Skeletal muscle satellite cell (primary cell): ENCODE measurements around the gene PTMS. TPM values are rescaled to one million over a fixed set of nuclear protein-coding genes. Genes with fewer than 3 reads are reported as not detected.

Experiments
- H3K27me3 ChIP-seq: 2 replicates; pipeline ENCODE4 v1.7.0; 2013; ENCODE audit warnings: low read length; ENCODE audit not compliant: control insufficient read depth, insufficient read depth
- H3K36me3 ChIP-seq: 2 replicates; pipeline ENCODE4 v1.7.0; 2013; ENCODE audit warnings: mild to moderate bottlenecking, control low read depth, low read length; ENCODE audit not compliant: insufficient read depth
- H3K4me1 ChIP-seq: 2 replicates; pipeline ENCODE4 v1.7.0; 2013; ENCODE audit warnings: low read length; ENCODE audit not compliant: control insufficient read depth, insufficient read depth
- H3K4me2 ChIP-seq: 2 replicates; pipeline ENCODE4 v1.7.0; 2013; ENCODE audit warnings: mild to moderate bottlenecking, low read length
- H3K4me3 ChIP-seq: 2 replicates; pipeline ENCODE4 v1.7.0; 2013; ENCODE audit warnings: low read length
- H3K9ac ChIP-seq: 2 replicates; pipeline ENCODE4 v1.7.0; 2013; ENCODE audit warnings: mild to moderate bottlenecking, low read depth, low read length, moderate library complexity
- H3K9me3 ChIP-seq: replicated peaks from 2 replicates; pipeline ENCODE4 v1.7.0; 2013; ENCODE audit warnings: mild to moderate bottlenecking, control low read depth, low read length
- total RNA-seq: library from RNA; depleted of rRNA; stranded (reverse); fragments of >200 nt; gene quantifications from 2 replicates; pipeline ENCODE4 v1.2.3, GENCODE V29; 2012; rRNA removed

Gene PTMS
- total RNA-seq = 50.5 and 63.9 TPM in 2 replicates

GRCh38 chr12:6765634-6766581 lies at the start of gene PTMS:
Gene PTMS, plus strand, starts transcription at chr12:6766363. Its CDS starts 343 bp downstream, at chr12:6766706.
- H3K4me2 ChIP-seq = peak within 1 kb of the TSS; percentile 93
- H3K4me1 ChIP-seq = peaks cover 45% of the 10 kb centered on the region
- no peaks in the 10 kb centered on the region for H3K9me3 ChIP-seq
- no peaks in the 10 kb centered on the region for H3K27me3 ChIP-seq
- H3K4me3 ChIP-seq = peak within 1 kb of the TSS; percentile 98
- peaks cover 15% of the 10 kb centered on the region for H3K36me3 ChIP-seq
- H3K9ac ChIP-seq = peak within 1 kb of the TSS; percentile 86

GRCh38 chr12:6716874-6717437 lies 49.2 kb upstream of the PTMS start:
- H3K9me3 ChIP-seq = no peaks in the 10 kb centered on the region

GRCh38 chr12:6722863-6723262 lies 43.3 kb upstream of the PTMS start:
- Histone ChIP-seq H3K9me3 (no peaks in the 10 kb centered on the region), H3K36me3 (peaks cover 5% of the 10 kb centered on the region), H3K4me1 (peaks cover 16% of the 10 kb centered on the region), H3K4me2 (peak overlapping the region; percentile 88), H3K9ac (no peak overlapping the region), H3K27me3 (no peaks in the 10 kb centered on the region), H3K4me3 (no peak overlapping the region)

More at GRCh38 chr12:6716874-6717437, 49.2 kb upstream of the PTMS start:
- Histone ChIP-seq H3K36me3 (no peaks in the 10 kb centered on the region), H3K27me3 (no peaks in the 10 kb centered on the region), H3K4me2 (no peak overlapping the region), H3K4me1 (no peaks in the 10 kb centered on the region), H3K4me3 (no peak overlapping the region), H3K9ac (no peak overlapping the region)

- H3K36me3 ChIP-seq = peaks cover 14% of the 10 kb centered on the region
- no peaks in the 10 kb centered on the region for H3K9me3 ChIP-seq
- H3K4me3 ChIP-seq = peak within 1 kb of the TSS; percentile 80
- peaks cover 16% of the 10 kb centered on the region for H3K4me1 ChIP-seq
- peak within 1 kb of the TSS; percentile 87 for H3K9ac ChIP-seq
- H3K4me2 ChIP-seq = peak within 1 kb of the TSS; percentile 88
- no peaks in the 10 kb centered on the region for H3K27me3 ChIP-seq
Observed at GRCh38 chr12:6723607-6724408, 42.4 kb upstream of the PTMS start, which contains the start of gene COPS7A. Gene COPS7A, plus strand, starts transcription at chr12:6724046. Its CDS starts 611 bp downstream, at chr12:6724657.

GRCh38 chr12:6724409-6724797 lies 41.8 kb upstream of the PTMS start:
- peak overlapping the region; percentile 80 for H3K4me3 ChIP-seq
- H3K27me3 ChIP-seq = no peaks in the 10 kb centered on the region
- H3K9ac ChIP-seq = peak overlapping the region; percentile 87
- H3K9me3 ChIP-seq = no peaks in the 10 kb centered on the region
- peaks cover 16% of the 10 kb centered on the region for H3K4me1 ChIP-seq
- H3K4me2 ChIP-seq = peak overlapping the region; percentile 88
- peaks cover 20% of the 10 kb centered on the region for H3K36me3 ChIP-seq

GRCh38 chr12:6725350-6725749 lies 40.8 kb upstream of the PTMS start:
- Histone ChIP-seq H3K4me3 (no peak overlapping the region), H3K36me3 (peaks cover 29% of the 10 kb centered on the region), H3K27me3 (no peaks in the 10 kb centered on the region), H3K4me2 (peak overlapping the region; percentile 88), H3K4me1 (peaks cover 16% of the 10 kb centered on the region), H3K9ac (no peak overlapping the region), H3K9me3 (no peaks in the 10 kb centered on the region)

GRCh38 chr12:6729186-6729585 lies 37.0 kb upstream of the PTMS start:
- Histone ChIP-seq H3K4me1 (peaks cover 8% of the 10 kb centered on the region), H3K9ac (no peak overlapping the region), H3K9me3 (no peaks in the 10 kb centered on the region), H3K27me3 (no peaks in the 10 kb centered on the region), H3K4me2 (no peak overlapping the region), H3K36me3 (peaks cover 41% of the 10 kb centered on the region), H3K4me3 (no peak overlapping the region)

GRCh38 chr12:6730169-6730568 lies 36.0 kb upstream of the PTMS start:
- Histone ChIP-seq H3K27me3 (no peaks in the 10 kb centered on the region), H3K36me3 (peaks cover 44% of the 10 kb centered on the region), H3K4me2 (no peak overlapping the region), H3K4me3 (no peak overlapping the region), H3K9me3 (no peaks in the 10 kb centered on the region), H3K4me1 (no peaks in the 10 kb centered on the region), H3K9ac (no peak overlapping the region)

- Histone ChIP-seq H3K9ac (no peak overlapping the region), H3K27me3 (no peaks in the 10 kb centered on the region), H3K9me3 (no peaks in the 10 kb centered on the region), H3K36me3 (peaks cover 22% of the 10 kb centered on the region), H3K4me1 (peaks cover 11% of the 10 kb centered on the region), H3K4me2 (no peak overlapping the region), H3K4me3 (no peak overlapping the region)
Observed at GRCh38 chr12:6734506-6735387, 31.4 kb upstream of the PTMS start.

- no peaks in the 10 kb centered on the region for H3K9me3 ChIP-seq
- H3K4me3 ChIP-seq = no peak overlapping the region
- no peak overlapping the region for H3K9ac ChIP-seq
- H3K27me3 ChIP-seq = no peaks in the 10 kb centered on the region
- peaks cover 11% of the 10 kb centered on the region for H3K4me1 ChIP-seq
- H3K36me3 ChIP-seq = peaks cover 14% of the 10 kb centered on the region
- peak overlapping the region; percentile 61 for H3K4me2 ChIP-seq
Observed at GRCh38 chr12:6735448-6736191, 30.5 kb upstream of the PTMS start.
